Gastrocnemius medialis (tissue), 4 donors: ENCODE measurements around the gene ANTXR2.
"Not testable (repeated sequence)": the region's sequence is repeated elsewhere in the genome, so short reads cannot be mapped to it uniquely, and the experiment has no call there.

Experiments used
- POLR2A ChIP-seq, 2 donors: fragments of 450-650 bp; IDR thresholded peaks; one replicate each; pipeline ENCODE4 v1.6.1; 2017; ENCODE audit warnings: antibody characterized with exemption in 2 of 2, mild to moderate bottlenecking in 2 of 2, moderate library complexity in 2 of 2
- TF ChIP-seq, protein P1 (sequence below), 5 experiments: fragments of 450-650 bp in 3 of 5; fragments of 200-600 bp in 2 of 5; sonication (generic) in 2 of 5; IDR thresholded peaks in 4 of 5; conservative IDR thresholded peaks in 1 of 5; 1 replicate in 4 of 5; 2 replicates in 1 of 5; pipeline ENCODE4 v1.5.1; 2016 to 2019; ENCODE audit warnings: antibody characterized with exemption in 5 of 5, mild to moderate bottlenecking in 3 of 5, moderate library complexity in 3 of 5

DNA sequence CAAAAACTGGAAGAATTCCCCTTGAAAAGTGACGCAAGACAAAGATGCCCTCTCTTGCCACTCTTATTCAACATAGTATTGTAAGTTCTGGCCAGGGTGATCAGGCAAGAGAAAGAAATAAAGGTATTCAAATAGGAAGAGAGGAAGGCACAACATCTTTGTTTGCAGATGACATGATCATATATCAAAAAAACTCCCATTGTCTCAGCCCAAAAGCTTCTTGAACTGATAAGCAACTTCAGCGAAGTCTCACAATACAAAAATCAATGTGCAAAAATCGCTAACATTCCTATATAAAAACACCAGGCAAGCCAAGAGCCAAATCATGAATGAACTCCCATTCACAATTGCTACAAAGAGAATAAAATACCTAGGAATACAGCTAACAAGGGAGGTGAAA lies 46.6 kb upstream of the ANTXR2 start:
- TF ChIP-seq, protein P1, sequence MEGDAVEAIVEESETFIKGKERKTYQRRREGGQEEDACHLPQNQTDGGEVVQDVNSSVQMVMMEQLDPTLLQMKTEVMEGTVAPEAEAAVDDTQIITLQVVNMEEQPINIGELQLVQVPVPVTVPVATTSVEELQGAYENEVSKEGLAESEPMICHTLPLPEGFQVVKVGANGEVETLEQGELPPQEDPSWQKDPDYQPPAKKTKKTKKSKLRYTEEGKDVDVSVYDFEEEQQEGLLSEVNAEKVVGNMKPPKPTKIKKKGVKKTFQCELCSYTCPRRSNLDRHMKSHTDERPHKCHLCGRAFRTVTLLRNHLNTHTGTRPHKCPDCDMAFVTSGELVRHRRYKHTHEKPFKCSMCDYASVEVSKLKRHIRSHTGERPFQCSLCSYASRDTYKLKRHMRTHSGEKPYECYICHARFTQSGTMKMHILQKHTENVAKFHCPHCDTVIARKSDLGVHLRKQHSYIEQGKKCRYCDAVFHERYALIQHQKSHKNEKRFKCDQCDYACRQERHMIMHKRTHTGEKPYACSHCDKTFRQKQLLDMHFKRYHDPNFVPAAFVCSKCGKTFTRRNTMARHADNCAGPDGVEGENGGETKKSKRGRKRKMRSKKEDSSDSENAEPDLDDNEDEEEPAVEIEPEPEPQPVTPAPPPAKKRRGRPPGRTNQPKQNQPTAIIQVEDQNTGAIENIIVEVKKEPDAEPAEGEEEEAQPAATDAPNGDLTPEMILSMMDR (IDR thresholded peaks at IDR 0.05 in 4 of 5, conservative IDR thresholded peaks at IDR 0.05 in 1 of 5) = not testable (repeated sequence)
- not testable (repeated sequence) for TF ChIP-seq POLR2A (IDR thresholded peaks at IDR 0.05)
